ENCODE measurements around the gene LKAAEAR1. TPM values are rescaled to one million over a fixed set of nuclear protein-coding genes. Genes with fewer than 3 reads are reported as not detected.

The LKAAEAR1 gene
- total and polyA plus RNA-seq, 9 of the 15 experiments (the other 6 are each of a cell fraction or from before 2014, with no cell fraction given) = not detected

DNA sequence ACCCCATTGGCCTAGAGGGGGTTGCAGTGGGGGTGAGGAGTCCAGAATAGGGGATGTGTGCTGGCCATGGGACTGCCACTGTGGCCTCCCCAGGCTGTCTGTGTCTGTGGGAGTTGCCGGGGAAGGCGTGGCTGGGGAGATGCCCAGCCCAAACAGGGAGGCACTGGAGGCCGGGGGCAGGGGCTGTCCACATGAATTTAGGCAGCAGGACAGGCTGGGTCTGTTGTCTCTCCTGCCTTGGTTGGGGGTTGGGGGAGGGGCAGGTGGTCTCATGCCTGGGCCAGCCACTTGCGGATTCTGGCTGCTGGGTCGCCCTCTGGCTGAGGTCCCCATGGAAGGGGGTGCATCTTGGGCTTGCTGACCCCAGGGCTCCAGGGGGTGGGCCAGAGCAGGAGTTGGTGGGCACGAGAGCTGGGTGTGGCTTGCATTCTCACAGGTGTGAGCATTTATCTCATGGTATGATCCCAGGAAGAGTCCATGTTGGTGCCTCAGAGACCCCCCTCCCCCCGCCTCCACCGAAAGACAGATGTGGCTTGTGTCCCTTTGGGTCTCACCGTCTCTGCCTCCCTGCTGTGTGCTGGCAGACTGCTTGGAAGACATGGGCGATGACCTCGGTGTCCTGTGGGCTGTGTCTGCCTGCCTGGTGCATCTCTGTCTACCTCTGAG, 38.7 kb downstream of the LKAAEAR1 start:
- in situ Hi-C loops (cut with MboI) = no loop called here
- 0 out of 3 replicates have a peak, but pooled peaks have one; percentile 8 for ATAC-seq
- Histone ChIP-seq H3K27me3 (ENCODE audit: control insufficient read depth in 2 of 2, insufficient read depth in 2 of 2, low read length in 2 of 2) (no peaks in the 10 kb centered on the region), H3K4me1 (replicated peaks in 1 of 2; ENCODE audit: control insufficient read depth in 2 of 2, insufficient read depth in 2 of 2, low read length in 2 of 2) (peaks cover 38 to 78% of the 10 kb centered on the region in 2 experiments), H3K36me3 (ENCODE audit: control insufficient read depth, insufficient read depth, low read length) (peaks cover 12% of the 10 kb centered on the region; the same call in 1 of the 3 replicates), H4K20me1 (replicated peaks; ENCODE audit: control insufficient read depth, insufficient read depth, low read length) (no peaks in the 10 kb centered on the region), H3K9me1 (ENCODE audit: control insufficient read depth, insufficient read depth, low read length) (peaks cover 4% of the 10 kb centered on the region), H3K4me3 (no peak overlapping the region), H3K9ac (ENCODE audit: insufficient read depth in 1 of 2, low read depth in 2 of 2, low read length in 2 of 2) (peak overlapping the region in 1 of 2 experiments; percentile 84; a peak in 2 of 4 replicates), H2AFZ (ENCODE audit: low read depth, low read length) (peak overlapping the region; percentile 77), H3K4me2 (ENCODE audit: insufficient read depth, low read length) (0 out of 2 replicates have a peak overlapping the region, but pooled peaks have one; percentile 1), H3K79me2 (ENCODE audit: control insufficient read depth, insufficient read depth, low read length) (peaks cover 12% of the 10 kb centered on the region), H3K27ac (ENCODE audit: extremely low read depth, low read depth, low read length) (no peak overlapping the region; the same call in 2 of the 3 replicates), H3K9me3 (replicated peaks; ENCODE audit: control insufficient read depth, insufficient read depth, low read depth, low read length) (no peaks in the 10 kb centered on the region)
- TF ChIP-seq, protein P1, sequence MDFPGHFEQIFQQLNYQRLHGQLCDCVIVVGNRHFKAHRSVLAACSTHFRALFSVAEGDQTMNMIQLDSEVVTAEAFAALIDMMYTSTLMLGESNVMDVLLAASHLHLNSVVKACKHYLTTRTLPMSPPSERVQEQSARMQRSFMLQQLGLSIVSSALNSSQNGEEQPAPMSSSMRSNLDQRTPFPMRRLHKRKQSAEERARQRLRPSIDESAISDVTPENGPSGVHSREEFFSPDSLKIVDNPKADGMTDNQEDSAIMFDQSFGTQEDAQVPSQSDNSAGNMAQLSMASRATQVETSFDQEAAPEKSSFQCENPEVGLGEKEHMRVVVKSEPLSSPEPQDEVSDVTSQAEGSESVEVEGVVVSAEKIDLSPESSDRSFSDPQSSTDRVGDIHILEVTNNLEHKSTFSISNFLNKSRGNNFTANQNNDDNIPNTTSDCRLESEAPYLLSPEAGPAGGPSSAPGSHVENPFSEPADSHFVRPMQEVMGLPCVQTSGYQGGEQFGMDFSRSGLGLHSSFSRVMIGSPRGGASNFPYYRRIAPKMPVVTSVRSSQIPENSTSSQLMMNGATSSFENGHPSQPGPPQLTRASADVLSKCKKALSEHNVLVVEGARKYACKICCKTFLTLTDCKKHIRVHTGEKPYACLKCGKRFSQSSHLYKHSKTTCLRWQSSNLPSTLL (IDR thresholded peaks at IDR 0.05) = no peak
- TF ChIP-seq PHF8 (IDR thresholded peaks at IDR 0.05; ENCODE audit: borderline replicate concordance, low read length) (0 out of 2 replicates have a peak, but pooled peaks have one; percentile 7), ETV1 (tag; conservative IDR thresholded peaks at IDR 0.05; ENCODE audit: low read depth) (no peak), ZBTB7A (IDR thresholded peaks at IDR 0.05; ENCODE audit: borderline replicate concordance, control insufficient read depth, low read depth, low read length) (0 out of 2 replicates have a peak, but pooled peaks have one; percentile 9)
- TF ChIP-seq, protein P2, sequence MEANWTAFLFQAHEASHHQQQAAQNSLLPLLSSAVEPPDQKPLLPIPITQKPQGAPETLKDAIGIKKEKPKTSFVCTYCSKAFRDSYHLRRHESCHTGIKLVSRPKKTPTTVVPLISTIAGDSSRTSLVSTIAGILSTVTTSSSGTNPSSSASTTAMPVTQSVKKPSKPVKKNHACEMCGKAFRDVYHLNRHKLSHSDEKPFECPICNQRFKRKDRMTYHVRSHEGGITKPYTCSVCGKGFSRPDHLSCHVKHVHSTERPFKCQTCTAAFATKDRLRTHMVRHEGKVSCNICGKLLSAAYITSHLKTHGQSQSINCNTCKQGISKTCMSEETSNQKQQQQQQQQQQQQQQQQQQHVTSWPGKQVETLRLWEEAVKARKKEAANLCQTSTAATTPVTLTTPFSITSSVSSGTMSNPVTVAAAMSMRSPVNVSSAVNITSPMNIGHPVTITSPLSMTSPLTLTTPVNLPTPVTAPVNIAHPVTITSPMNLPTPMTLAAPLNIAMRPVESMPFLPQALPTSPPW (CRISPR knock-in tag; IDR thresholded peaks at IDR 0.05) = peak; percentile 38; the same call in 1 of the 2 replicates
- BruUV-seq (replicated peaks) = no TSS peak
- ChIA-PET POLR2A (interaction anchor here (2.3 kb wide), 1 partner anchor 8 kb away, joined by 10 read pairs; no protein-coding TSS in a partner anchor), CTCF (ENCODE audit: low intra/inter-chr PET ratio) (no interaction called here)
- intact Hi-C loops (cut with micrococcal nuclease) = no loop called here
- peak in 2 of 4 experiments; percentile 39 to 45 for DNase-seq (ENCODE audit: extremely low read depth in 1 of 4, low spot score in 3 of 4)
- FAIRE-seq = no peak
- 48% methylated on average over 9 of the region's 11 CpGs for WGBS (ENCODE audit: insufficient coverage, low coverage, missing lambda C conversion rate)

Data from K562 (cell line).